HG03039 (cell line): Measurements from ENCODE around the gene ACTN1.
"Not testable (repeated sequence)": the region's sequence is repeated elsewhere in the genome, so short reads cannot be mapped to it uniquely, and the experiment has no call there.

Experiments
- ATAC-seq: cut with Tn5 transposase; IDR thresholded peaks from one replicate; pipeline ENCODE4 v1.9.1; 2021; ENCODE audit warnings: mild to moderate bottlenecking, moderate library complexity; ENCODE audit not compliant: unreplicated experiment

Gene ACTN1

DNA sequence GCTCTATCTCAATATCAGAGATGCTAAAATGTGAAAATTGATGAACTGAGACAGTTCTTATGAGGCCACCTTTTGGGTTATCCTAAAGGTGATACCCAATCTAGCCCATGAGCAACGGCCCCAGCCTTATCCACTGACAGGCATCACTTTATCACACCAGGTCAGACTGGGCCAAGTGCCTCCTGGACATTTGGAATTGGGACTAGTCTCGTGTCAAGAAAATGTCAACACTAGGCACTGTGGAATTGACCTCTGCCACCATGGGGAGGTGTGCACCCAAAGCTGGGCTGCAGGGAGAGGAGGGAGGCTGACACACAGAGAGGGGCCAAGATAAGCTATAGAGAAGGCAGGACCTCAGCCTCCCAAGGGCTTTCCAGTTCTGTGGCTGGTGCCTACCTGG is 107.7 kb downstream of the ACTN1 start:
- ATAC-seq, result no peak

DNA sequence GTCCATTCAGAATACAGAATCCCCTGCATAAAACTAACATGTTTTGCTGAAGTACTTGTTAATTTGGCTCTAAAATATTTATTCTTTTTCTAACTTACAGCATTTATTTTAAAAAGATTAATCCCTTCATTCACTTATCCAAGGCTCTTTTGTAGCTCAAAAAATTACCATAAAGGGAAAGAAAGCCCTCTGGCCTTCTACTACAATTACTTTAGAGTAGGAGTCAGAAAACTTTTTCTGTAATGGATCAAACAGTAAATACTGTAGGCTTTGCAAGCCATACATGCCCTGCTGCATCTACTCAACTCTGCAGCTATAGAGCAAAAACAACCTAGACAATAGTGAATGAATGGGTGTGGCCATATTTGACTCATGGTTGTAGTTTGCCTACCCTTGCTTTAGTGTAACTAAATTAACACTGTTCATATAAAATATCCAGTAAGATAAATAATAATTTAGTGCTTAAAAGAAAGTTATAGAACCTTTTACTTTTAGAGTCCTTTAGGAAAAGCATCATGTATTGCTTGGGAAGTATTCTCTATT is 112.0 kb downstream of the ACTN1 start:
- ATAC-seq, result no peak

DNA sequence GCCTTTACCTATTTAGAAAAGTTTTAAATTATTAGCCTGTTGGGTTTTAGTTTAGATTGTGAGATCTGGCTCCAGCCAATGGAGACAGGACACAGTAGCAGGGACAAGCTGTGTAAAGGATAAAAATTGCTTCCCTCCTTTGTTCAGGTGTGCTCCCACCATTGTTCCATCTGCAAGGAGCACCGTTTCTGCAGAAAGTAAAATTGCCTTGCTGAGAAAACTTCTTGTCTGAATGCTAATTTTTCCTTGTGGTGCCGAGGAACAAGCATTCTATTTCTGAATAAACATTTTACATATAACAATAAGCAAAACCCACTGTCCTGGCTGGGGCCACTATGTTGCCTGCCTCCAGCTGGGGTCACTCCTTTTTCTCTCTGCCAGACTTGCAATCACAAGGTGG is 113.6 kb downstream of the ACTN1 start:
- ATAC-seq, result no peak

DNA sequence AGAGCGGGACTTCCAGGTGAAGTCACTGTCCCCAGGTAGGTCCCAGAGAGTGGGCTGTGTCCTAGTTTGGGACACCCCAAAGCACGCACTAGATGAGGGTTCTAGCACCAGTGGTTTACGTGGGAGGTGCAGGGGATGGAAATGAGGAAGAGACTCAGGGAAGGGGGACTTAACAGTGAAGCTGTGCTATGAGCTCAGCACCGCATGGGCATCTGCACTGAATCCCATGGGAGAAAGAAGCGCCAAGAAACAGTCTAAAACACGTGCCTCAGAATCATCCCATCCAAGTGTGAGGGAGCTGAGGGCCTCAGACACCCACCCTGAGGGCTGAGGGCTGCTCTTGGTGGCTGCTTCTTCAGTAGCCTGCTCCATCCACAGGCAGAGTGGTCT is 114.7 kb downstream of the ACTN1 start:
- no peak for ATAC-seq

DNA sequence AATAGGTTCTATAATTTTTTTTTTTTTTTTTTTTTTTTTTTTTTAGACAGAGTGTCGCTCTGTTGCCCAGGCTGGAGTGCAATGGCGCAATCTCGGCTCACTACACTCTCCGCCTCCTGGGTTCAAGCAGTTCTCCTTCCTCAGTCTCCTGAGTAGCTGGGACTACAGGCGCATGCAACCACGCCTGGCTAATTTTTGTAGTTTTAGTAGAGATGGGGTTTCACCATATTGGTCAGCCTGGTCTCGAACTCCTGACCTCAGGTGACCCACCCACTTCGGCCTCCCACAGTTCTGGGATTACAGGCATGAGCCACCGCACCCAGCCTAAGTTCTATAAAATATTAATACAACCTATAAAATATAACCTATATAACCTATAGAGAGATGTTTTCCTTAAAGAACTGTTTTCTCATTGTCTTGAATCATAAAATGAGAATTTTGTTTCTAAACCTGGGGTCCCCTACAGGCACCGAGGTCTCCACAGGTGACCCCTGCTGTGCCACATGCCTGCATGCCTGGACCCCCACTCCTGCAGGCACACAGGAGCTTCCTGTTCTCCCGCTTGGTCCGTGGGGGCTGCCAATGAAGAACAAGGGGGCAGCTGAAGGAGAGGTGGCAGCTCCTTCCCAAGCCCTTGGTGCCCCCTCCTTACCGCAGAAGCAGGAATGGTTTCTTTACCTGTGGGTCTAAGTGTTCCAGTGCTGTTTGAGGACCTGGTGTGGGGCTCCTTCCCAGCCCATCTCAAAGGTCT is 115.3 kb downstream of the ACTN1 start:
- ATAC-seq, result no peak

DNA sequence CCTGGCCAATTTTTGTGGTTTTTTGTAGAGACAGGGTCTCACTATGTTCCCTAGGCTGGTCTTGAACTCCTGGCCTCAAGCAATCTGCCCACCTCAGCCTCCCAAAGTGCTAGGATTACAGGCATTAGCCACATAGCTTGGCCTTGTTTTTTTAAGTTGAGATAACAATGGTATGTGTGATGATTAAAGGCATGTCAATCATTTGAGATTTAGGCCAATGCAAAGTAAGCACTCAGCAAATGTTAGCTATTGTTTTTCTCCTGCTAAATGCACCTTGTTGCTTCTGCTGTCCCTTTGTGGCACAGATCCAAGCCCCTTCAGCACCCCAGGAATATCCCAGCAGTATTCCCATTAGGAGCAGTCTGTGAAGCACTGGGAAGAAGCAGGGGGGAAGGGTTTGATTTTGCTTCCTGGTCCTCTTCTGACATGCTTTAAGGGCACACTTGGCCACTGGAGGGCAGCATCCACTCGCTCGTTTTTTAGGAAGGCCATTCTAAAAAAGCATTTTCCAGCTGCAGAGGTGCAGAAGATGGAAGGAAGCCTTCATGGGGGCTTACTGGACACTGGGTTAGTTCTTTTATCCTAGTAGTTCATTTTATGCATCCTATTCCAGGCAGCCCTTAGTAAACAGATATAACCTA is 116.0 kb downstream of the ACTN1 start:
- ATAC-seq, result no peak

DNA sequence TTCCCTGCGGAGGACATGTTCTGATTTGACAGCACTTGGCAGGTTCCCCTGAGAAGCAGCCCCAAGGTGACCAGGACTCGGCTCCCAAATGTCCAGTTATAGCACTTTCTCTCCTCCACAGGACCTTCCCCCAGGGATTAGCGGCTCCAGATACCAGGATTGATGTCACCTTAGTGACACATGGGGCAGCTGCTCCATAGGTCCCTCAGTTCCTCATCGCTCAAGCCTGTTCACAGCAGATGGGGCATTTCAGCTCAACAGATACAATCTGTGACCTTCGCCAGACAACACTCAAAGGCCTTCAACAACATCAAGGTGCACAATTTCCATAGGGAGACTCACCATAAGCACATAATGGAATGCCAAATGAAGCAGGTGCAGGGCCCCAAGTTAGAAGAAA is 118.3 kb downstream of the ACTN1 start:
- ATAC-seq, result no peak

DNA sequence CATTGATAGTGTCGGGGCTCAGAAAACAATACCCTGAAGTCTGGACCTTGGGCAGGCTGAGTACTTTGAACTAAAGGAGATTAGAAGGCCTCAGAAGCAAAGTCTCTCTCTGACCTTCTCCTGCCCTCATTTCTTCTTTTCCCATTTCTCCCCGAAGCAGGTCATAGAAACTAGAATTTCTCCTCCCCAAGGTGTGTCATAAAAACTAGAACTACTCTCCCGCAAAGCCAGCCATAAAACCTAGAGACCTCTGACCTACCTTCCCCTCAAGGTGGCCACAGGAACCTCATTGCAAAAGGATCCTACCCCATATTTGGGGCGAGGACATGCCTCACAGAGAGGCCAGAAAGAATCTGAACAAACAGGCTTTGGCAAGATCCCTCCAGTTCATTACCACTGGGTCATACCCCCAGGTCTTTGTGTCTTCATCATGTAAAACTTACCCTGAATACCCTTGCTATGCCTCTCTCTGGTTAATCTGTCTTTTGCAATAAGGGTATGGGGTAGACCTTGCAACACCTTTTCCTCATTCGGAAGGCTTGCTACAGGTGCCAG is 121.5 kb downstream of the ACTN1 start:
- no peak for ATAC-seq

DNA sequence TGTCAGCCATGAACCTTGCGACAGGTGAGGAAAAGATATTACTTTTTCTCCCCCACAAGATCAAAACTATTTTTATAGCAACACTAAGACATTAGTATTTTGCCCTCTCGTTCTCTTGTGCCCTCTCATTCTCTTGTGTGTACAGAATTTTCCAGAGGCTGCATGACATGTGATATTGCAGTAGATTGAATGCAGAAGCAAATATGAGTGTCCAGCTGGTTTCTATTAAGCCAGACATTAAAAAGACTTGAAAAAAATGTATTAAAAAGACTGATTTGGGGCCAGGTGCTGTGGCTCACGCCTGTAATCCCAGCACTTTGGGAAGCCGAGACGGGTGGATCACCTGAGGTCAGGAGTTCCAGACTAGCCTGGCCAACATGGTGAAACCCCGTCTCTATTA is 122.5 kb downstream of the ACTN1 start:
- no peak for ATAC-seq

DNA sequence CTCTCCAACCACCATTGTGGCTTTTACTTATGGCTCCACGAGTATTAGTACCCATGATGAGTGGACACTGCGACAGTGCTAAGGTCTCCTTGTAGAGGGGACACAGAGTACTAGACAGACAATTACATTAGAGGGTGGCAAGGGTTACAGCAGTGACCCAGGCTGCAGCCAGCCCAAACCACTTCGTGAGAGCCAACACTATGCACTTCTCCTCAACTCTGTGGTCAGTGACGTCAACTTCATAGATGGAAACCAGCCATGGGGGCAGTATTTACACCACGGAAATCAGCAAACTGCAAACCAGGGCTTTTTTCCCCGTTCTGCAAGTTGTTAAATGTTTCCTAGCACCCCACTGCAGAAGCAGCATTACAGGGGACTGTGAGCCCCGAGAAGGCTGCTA is 124.7 kb downstream of the ACTN1 start:
- ATAC-seq, result no peak

DNA sequence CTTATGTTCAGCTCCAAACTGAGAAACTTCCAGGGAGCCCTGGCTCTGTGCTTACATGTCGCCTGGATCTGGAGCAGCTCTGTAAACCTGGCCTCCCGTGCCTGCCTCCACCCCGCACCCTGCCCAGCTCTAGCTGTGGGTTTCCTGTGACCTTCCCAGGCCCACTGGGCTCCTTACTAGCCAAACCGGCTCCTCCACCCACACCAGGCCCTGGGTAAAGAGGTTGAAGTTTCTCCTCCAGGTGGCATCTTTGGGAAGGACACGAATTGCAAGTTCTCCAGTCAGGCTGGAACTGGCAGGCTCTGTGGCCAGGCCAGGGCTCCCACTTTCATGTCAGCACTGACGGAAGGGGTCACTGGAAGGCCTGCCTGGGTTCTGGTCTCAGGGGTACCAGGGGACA is 125.4 kb downstream of the ACTN1 start:
- ATAC-seq, result no peak

DNA sequence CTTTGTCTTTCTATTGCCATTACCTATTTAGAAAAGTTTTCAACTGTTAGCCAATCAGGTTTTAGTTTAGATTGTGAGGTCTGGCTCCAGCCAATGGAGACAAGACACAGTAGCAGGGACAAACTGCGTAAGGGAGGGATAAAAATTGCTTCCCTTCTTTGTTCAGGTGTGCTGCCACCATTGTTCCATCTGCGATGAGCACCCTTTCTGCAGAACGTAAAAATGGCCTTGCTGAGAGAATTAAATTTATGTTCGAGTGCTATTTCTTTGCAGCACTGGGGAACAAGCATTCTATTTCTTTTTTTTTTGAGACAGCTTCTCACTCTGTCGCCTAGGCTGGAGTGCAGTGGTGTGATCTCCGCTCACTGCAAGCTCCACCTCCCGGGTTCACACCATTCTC is 126.6 kb downstream of the ACTN1 start:
- not testable (repeated sequence) for ATAC-seq

DNA sequence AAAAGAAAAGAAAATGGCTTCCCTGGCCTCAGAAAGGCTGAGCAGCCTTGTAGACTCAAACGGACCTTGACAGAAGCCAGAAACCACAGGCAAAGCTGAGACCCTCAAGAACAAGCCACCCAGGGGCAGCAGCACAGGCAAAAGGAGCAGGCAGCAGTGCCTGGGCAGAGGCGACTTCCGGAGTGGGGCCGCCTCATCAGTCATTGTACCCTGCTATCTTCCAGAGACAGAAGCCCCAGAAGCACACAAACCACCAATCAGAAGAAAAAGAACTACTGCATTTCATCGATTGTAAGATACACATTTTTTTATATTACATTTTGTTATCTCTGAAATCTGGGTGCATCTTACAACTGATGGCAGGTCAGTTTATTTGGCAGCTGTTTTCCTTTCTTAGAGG is 128.0 kb downstream of the ACTN1 start:
- no peak for ATAC-seq

DNA sequence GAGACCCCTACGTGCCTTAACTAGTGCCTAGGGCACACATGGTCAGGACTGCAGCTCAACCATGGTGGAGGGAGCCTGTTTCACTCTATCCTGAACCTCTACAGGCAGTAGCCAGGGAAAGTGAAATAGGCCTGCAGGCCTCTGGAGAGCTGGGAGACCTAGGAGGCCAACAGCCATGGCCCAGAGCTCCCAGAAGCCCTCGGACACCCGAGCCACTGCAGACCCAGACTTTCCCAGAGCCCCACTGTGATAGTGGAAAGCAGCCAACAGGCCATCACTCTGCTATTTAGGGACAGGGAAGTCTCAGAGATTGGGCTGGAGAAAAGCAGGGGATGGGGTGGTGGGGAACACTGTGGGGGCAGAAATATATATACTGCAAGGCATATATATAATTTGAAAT is 129.7 kb downstream of the ACTN1 start:
- ATAC-seq, result no peak

DNA sequence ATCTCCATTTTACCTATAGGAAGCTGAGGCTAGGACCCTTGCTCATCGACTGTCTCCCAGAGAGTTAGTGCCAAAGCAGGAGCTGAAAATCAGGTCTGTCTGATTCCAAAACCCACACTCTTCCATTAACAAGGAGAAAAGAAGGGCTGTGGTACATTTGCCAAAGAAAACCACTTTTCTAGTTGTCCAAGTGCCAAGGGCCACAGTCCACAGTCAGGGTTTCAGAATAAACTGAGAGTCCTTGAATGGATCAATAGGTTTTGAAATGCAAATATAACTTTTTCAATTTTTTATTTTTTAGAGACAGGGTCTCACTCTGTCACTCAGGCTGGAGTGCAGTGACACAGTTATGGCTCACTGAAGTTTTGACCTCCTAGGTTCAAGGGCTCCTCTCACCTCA is 130.8 kb downstream of the ACTN1 start:
- no peak for ATAC-seq

DNA sequence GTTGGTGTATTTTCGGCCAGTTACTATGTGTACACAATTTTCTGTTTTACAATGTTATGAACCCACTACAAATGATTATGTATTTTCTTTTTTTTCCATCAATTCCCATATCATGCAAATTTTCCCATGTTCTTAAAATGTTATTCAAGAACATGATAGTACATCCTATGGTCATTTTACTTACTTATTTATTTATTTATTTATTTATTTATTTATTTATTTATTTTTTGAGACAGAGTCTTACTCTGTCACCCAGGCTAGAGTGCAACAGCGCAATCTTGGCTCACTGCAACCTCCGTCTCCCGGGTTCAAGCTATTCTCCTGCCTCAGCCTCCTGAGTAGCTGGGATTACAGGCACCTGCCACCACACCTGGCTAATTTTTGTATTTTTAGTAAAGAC is 131.5 kb downstream of the ACTN1 start:
- not testable (repeated sequence) for ATAC-seq

DNA sequence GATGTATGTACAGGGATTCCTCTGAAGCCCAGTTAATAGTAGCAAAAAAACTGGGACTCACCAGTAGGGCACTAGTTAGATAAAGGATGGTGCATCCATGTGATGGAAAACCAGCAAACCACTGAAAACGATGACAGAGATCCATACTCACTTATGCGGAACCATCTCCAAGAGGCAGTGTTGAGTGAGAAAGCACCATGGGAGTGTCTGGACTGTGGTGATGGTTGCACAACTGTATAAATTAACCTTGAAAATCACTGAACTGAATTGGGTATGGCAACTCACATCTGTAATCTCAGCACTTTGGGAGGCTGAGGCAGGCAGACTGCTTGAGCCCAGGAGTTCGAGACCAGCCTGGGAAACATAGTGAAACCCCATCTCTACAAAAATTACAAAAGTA is 132.6 kb downstream of the ACTN1 start:
- ATAC-seq, result no peak

DNA sequence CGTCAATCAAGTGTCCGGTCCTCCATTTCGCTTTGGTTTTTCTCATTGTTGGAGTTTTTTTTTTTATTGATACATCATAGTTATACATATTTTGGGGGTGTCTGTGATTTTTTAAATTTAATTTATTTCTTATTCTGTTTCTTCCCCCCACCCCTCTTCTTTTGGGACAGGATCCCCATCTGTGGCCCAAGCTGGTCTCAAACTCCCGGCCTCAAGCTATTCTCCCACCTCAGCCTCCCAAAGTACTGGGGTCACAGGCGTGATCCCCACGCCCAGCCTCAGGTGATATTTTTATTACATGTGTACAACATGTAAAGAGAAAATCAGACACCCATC is 134.9 kb downstream of the ACTN1 start:
- no peak for ATAC-seq

DNA sequence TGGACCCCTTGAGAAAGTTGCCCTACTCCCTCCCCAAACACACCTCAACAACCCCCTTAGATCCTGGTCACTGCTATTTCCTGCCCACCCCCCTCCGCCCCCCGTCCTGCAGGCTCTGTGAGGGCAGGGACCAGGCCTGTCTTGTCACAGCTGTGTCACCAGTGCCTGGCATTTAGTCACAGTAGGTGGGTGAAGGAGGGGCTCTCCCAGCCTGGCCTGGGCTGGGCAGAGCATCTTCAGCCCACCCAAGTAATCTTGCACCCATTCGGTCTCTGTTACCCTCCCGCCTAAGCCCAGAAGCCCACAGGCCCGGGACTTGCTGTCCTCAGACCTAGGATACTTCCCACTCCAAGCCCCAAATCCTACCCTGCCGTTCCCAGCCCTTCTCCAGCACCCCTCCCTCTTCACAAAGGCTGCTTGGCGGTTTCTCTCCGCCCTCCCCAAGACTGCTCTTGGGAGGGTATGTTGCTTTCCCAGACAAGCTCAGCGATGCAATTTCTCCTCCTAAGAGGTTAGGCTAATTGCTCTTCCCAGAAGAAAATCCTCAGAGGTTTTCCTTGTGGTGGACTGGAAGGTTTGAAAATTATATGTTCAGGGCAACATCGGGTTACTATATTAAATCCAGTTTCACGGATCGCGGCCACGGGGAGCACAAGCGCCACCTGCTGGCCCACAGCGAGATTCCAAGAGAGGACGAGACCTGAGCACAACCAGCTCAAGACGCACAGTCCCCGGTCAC is 135.5 kb downstream of the ACTN1 start:
- no peak for ATAC-seq

DNA sequence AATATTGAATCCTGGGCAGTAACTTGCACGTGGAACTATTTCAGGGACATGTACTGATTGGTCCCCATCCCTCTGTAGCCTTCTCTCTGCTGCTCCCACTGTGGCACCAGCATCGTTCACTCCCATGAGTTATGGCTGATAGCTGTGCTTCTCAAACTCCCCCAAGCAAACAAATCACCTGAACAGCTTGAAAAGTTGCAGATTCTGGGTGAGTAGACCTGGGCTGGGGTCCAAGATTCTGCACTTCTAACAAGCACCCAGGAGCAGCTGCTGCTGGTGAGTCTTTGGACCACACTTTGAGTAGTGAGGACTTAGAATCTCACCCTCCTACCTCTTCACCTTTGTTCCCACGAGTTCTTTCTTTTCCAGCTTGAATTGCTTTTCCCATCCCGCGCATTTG is 136.8 kb downstream of the ACTN1 start:
- no peak for ATAC-seq

DNA sequence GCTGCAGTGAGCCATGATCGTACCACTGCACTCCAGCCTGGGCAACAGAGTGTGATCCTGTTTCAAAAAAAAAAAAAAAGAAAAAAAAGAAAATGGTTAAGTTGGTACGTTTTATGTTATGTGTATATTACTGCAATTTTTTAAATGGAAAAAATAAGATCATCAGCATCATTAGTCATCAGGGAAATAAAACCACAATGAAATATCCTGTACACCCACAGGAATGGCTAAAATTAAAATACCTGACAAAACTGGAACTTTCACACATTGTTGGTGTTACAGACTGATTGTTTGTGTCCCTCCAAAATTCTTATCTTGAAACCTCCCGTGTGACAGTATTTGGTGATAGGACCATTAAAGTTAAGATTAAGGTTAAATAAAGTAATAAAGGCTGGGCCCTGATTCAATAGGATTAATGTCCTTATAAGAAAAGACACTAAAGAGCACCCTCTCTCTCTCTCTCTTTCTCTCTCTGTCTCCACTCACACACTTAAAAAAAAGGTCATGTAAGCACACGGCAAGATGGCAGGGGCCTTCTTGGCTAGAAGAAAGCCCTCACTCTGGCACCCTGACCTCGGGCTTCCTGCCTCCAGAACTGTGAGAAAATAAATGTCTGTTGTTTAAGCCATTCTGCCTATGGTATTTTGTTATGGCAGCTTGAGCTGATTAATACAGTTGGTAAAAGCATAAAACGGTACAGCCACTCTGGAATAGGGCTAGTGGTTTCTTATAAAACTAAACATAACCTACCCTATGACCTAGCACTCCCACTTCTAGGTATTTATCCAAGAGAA is 137.9 kb downstream of the ACTN1 start:
- no peak for ATAC-seq
